T1000 (cell line): ENCODE results near the gene CAB39L.

Source experiments
- DNase-seq: peaks from one replicate; lab custom pipeline; 2025; ENCODE audit warnings: mixed read lengths; lab: John Stamatoyannopoulos, UW

The CAB39L gene

DNA sequence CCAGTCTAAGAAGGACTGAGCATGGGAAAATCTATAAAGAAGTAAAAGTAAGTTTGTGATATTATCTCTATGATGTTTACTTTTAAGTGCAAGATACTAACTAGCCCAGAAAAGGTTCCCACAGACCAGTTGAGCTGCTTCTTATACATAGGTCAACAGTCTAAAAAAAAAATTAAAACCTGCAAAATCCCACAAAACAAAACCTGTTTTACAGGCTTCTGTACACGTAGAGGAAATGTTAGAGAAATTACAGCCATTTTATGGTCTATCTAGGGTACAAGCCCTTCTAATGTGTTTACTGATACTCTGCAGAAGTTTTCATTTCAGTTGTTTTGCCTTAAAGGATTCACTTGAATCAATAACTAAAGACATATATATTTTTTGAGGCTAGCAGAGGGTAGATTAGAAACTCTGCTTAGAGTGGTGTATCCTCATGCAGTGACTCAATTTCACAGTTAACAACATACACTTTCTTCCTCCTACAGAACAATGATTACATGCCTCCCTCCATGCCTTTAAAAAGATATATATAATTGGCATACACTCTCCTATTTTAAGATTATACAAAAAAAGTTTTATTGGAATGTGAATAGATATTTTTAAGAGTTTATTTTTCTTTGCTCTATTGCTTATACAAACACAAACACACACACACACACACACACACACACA lies 43.9 kb downstream of the CAB39L start:
- no peak for DNase-seq

DNA sequence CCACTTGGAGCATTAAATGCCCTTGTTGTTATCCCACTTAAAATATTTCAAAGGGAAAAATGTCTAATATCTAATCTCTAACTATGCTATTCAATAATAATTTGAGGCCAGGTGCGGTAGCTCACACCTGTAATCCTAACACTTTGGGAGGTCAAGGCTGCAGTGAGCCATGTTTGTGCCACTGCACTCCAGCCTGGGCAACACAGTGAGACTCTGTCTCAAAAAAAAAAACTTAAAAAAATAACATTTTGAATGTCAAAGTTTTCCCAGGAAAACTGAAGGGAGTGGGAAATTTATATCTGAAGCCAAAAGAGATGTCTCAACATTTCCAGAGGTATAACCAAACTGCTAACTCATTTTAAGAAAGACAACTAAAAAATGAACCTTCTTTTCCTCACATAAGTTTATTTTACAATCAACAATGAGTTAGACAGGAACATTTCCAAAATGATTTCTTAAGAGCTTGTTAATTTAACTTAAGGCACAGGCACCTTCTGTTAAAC lies 47.9 kb downstream of the CAB39L start:
- DNase-seq = no peak

DNA sequence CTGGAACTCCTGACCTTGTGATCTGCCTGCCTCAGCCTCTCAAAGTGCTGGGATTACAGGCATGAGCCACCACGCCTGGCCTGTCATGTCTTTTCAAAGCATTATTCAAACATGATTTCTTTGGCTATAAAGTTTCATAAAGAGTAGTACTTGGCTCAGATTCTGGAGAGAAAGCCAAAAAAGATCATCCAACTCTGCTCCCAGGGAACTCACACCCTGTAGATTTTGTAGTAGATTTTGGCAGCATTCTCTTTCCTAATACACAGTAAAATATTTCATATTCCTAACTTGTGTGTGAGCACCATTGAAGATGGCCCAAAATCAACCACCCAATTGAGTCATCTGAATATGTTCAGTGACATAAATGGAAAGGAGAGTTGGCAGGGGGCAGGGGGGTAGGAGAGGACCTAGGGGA lies 48.4 kb downstream of the CAB39L start:
- no peak for DNase-seq

DNA sequence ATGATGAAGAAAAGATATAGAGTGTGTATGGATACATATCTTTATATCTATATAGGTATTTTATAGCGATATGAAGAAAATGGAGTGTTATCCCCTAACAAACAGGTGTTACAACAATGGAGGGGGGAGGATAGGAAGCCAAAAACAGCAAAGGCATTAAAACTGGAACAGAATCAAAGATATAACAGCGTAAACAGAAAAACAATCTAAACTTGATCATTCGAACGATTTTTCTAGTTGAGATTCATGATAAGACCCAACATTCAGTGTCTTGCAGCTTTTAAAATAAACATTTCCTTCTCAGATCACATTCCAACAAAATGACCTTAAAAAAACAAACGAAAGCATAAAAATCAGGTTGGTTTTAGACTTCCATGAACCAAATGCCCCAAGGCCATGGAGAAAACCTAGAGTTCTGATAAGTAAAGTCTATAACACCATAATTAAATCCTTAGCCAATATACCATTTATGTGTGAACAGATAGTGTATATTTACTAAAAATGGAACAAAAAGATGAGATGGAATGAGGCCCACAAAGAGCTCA lies 55.7 kb downstream of the CAB39L start:
- no peak for DNase-seq

DNA sequence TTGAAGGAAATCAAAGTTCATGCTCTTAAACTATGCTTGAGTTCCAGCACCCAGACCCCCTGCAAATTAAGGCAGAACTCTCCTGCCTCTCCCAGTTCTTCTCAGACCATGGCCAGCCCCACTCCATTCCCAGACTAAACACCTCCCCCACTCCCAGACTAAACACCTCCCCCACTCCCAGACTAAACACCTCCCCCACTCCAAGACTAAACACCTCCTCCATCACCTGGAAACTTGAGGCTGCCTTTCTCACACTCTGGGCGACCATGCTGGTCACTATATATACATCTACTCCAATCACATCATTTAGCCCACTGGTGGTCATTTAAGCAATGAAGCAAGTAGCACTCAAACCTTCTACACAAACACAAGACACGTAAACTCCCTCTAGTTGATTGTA lies 57.2 kb downstream of the CAB39L start:
- DNase-seq = no peak

DNA sequence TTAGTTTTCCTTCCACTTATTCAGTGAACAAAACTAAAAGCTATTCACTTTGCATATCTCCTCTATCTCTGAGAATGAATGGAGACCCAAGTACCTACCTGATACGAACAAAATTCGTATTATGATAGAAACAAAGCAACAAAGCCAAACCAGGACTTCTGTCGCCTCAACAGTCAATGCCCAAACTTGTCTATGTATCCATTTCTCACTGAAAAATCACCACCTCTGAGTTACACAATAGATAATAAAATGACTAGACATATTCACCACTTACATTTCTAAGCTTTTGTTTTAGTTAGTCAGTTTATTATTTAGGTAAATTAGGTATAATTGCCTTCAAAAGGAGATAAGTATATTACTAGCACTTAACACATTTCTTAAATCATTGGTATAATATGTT lies 67.7 kb downstream of the CAB39L start:
- no peak for DNase-seq

DNA sequence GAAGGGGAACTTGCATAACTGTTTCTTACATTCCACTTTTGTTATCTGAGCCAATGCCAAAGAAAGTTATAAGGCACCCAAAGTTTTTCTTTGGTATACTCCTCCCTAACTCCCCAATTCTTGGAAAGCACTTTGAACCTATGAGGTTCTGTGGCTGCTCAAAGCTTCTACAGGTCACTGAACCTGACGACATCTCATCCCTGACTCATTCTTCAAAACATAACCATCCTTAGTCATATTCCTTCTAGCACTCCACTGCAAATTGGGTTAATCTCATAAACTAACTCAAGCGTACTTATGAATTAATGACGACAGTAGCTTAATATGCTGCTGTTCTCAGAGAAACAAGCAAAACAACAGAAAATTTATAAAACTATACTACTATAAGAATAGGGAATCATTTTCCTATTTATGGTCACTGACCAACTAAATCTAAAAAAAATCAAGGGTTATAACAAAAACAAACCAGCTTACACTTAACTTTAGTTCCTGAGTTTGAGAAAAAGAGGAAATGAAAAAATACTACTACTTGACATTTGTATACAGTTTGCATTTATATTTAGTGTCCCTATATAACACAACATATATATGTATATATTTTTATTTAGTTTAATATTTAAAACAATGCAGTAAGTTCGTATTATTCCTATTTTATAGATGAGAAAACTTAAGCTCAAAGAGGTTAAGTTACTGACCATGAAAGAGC lies 69.1 kb downstream of the CAB39L start:
- no peak for DNase-seq

DNA sequence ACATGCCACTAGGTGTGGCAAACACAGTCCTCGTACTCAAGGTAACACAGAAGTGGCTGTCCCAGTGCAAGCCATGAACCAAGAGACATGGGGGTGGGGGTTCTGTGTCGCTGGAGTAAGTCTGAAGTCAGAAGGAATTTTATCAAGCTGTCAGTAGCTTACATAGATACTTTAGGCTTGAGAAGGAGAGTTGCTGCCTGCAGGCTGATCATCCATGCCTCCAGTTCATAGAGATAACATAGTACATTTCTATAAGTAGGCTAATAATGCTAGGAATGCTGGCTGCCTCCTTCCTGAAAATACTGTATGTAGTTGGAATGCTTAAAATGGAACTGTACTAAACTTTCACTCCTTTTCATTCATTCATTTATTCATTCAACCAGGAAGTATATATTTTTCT lies 70.1 kb downstream of the CAB39L start:
- DNase-seq = no peak

DNA sequence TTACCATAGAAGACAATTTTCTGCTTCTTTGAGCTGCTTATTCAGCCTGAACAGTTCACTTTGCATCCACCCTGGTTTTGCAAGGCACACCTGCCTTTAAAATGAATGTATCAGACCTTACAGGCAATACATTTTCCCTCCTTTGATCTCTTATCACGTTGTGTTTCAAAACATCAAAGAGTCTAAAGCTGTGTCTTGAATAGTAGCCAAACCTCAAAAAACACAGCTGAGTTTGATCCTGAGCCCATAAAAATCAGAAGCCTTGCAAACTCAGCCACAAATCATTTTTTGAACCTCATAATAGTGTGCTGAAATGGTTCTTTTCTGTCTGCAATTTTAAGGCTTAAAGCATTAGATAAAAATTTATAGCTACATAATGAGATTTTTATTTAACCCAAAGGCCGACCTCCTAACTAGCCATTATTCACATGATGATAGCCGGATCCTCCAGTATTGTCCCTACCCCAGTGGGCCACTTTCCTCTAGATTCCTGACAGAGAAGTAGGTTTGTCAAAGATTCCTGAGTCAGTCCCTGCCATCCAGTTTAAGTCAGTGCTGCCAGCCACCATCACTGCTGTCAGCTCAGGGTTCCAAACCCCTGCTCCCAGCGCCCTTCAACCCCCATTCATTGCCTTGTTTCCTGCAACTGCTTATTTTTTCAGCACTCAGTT lies 71.8 kb downstream of the CAB39L start:
- no peak for DNase-seq

DNA sequence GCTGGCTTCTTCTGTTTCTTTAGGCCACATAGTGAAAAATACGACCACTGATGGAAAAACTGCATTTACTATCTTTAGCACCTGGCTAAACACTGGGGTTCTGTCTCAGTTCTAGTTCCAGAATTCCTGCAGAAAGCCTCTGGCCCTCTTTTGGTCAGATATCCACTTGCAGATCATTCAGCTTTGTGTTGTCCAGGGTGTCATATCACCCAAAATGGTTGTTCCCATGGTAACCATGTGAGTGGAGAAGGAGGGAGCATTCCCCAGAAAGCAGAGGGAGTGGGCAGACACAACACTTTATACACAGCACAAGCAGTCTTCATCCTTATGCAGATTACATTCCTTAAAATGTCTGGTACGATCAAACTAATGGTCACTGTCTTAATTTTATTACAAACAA lies 73.5 kb downstream of the CAB39L start:
- DNase-seq = no peak

DNA sequence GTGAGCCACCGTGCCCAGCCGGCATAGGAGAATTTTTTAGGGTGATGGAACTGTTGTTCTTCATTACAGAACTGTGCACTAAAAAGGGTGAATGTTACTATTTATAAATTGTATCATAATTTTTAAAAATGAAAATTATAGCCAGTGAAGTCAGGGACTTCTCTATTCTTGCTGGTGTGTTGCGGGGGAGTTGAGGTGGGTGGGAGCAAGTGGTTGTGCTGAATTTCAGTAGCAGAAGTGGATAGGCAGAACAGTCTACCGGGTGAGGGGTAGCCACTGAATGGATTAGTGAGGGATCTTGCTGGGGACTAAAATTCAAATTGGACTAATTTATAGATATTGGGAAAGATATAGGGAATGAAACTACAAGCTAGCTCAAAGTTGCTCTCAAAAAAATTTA lies 74.0 kb downstream of the CAB39L start:
- DNase-seq = no peak

DNA sequence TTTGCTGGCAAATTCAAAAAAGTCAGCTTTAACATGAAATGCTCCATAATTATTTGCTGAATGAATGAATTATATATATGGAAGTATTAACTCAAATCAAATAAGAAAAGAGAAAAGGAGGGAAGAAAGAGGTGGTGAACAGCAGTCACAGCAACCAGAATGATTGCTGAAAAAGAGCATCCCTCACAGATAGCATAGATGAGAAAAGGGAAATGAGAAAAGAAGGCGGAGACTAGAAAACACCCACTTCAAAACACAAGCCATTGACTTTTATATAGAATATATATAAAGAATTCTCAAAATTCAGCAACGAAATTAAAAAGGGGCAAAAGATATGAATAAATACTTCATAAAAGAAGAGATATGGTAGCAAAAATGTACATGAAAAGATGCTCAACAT lies 75.2 kb downstream of the CAB39L start:
- DNase-seq = no peak

DNA sequence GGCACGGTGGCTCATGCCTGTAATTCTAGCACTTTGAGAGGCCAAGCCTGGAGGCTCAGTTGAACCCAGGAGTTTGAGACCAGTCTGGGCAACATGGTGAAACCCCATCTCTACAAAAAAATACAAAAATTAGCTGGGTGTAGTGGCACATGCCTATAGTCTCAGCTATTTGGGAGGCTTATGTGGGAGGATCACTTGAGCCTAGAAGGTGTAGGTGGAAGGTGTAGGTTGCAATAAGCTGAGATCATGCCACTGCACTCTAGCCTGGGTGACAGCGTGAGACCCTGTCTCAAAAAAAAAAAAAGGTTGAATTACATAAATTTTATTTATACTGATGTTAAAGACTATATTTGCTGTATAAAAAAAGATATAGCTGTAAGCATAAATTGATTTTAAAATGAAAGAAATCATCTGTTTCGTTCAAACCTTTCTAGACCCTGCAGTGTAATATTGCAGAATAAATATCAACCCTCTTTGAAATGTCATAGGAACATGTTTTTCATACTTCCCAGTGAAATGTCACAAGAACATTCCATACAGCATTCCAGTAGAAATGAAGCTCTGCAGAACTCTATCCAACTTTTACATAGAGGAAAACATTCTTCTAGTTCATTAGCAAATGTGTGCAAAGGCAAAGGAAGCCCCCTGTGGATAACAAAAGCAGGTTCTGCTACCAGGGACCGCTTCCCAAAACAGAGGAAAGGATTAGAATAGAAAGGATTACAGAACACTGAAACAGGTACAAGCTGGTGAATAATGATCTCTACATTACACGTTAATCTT lies 76.0 kb downstream of the CAB39L start:
- no peak for DNase-seq

DNA sequence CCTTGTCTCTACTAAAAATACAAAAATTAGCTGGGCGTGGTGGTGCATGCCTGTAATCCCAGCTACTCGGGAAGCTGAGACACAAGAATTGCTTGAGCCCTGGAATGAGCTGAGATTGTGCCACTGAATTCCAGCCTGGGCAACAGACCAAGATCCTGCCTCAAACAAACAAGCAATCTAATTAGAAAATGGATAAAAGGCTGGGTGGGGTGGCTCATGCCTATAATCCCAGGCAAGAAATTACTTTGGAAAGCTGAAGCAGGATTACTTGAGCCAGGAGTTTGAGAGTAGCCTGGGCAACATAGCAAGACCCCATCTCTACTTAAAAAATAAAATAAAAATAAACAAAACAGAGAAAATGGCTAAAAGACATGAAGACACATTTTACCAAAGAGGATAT lies 77.0 kb downstream of the CAB39L start:
- no peak for DNase-seq

DNA sequence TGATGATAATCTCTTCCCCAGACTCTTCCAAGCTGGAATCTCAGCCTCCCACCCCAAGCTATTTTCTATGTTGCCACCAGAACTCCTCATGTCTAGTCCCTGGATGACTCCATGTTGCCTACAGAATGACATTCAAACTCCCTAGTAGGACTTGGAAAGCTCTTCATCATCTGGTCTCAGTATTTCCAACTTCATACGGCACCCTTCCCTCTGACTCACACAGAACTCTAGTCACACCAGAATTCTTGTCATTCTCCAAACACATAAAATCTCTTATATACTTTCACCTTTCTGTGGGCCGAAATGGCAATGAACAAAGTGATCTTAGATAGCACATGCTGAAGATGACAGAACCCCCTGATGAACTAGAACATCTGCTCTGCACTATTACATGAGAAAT lies 86.2 kb downstream of the CAB39L start:
- DNase-seq = no peak

DNA sequence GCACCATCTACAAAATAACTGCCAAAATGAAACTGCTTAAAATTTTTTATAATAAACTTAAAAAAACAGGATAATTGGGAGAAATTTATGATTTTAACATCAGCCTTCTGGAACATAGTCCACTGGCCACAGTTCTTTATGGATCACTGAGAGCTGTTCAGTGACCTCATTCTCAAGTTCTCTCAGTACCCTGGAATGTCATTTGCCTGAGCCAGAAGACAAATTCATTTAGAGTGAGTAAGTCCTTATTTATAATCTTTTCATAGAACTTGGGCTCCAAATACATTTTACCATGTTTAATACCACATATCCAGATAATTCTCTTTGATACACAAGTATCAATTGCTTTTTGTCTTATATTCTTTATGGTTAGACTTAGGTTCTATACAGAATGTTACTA lies 87.6 kb downstream of the CAB39L start:
- peak; percentile 21 for DNase-seq

DNA sequence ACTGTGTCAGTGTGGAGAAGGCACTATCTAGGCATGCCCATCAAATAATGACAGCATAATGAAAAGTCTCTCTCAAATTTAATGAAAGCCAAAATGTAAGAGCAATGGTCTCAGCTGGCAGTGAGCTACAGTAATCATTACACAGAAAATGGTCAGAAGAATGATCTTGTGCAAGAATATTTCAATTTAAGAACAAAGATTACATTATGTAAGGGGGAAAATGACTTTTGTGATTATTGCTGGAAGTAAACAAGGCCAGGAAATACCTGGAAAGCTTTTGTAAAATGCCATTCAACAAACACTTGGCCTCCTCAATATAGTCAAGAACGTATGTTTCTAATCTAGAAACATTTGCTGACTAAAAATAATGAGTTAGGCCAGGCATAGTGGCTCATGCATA lies 89.1 kb downstream of the CAB39L start:
- DNase-seq = no peak

DNA sequence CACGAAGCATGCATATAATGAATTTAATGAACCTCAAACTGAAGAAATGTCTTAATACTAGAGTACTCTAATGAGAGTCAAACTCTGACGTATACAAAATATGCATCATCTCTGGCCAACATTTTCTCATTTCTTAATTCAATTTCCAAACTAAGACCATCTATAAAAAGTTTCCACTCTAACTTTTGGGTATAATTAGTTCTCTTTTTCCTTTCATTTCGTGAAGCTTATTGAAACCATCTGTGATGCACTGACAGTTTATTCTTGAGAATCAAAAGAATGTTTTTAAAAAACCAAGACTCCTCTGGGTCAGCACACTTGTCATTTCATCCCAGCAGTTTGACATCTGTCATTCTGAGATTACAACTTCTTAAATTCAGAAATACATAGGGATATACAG lies 90.0 kb downstream of the CAB39L start:
- no peak for DNase-seq

DNA sequence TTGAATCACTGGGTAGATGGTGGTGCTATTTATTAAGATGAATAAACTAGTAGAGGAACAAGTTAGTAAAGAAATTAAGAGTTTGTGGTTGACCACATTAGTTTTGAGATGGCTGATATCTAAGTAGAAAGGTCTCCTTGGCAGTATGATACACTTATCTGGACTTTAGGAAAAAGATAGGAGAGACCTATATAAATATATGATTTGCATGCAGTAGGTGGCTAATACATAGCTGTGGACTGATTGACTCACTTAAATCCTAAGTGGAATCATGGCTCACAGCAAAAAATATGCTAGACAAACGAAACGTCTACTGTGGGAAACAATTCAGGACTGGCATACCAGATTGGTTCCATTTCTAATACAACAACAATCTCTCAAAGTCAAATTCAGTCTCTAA lies 92.0 kb downstream of the CAB39L start:
- no peak for DNase-seq

DNA sequence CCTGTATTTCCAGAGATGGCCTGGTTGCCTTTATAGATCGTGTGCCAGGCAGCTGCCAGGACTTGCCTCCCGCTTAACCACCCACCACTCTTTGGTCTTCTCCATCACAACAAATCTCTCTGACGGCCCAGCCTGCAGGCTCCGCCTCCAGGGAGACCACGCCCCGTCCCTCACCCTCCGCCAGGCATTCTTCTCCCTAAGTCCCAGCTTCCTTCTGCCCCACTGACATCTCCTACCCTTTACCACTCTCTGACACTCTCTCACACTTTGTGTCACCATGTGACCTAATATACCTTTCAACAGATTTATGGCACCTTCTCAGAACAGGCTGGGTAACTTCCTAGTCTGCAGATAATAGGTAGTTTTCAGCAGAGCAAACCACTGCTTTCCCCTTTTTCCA lies 95.1 kb downstream of the CAB39L start:
- no peak for DNase-seq

DNA sequence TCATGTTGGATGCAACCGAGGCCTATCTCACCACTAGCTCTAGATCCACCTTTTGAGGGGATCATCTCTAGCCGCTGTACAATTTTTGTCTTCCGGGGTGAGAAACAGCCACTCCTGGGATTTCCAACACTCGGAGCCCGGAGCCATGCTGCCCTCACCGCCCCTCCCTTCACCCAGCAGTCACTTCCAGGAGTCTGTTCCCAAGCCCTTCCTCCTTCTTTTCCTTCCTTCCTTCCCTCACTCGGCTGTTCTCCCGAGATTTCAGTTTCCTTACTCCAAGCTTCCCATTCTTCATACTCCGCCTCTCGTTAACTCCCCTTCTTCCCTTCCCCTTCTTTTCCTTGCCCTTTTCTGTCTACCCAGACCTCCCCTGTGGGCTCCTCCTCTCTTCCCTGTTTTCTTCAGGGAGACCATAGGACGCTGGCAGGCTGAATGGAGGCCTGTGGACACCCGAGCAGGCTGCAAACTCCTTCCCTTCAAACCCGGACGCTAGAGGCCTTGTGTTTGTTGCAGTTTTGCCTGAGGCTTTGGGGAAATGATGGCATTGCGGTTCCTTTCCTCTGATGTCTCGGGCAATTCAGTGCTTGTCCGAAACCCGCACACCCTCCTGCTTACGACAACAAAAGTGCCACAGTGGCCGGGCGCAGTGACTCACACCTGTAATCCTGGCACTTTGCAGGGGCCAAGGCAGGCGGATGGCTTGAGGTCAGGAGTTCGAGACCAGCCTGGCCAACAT lies 96.0 kb downstream of the CAB39L start:
- no peak for DNase-seq
